ENCODE data around the gene ROBO1.
"Not testable (repeated sequence)": the region's sequence is repeated elsewhere in the genome, so short reads cannot be mapped to it uniquely, and the experiment has no call there.

ROBO1 gene

GRCh38 chr3:79551997-79552396 lies 215.8 kb downstream of the ROBO1 start:
- DNase-seq (ENCODE audit: low read depth) = no peak

GRCh38 chr3:79551321-79551892 lies 216.4 kb downstream of the ROBO1 start:
- DNase-seq (ENCODE audit: low read depth) = no peak

- no peak for DNase-seq (ENCODE audit: low read depth)
These were observed 224.4 kb downstream of the ROBO1 start for GRCh38 chr3:79543218-79543982.

DNA sequence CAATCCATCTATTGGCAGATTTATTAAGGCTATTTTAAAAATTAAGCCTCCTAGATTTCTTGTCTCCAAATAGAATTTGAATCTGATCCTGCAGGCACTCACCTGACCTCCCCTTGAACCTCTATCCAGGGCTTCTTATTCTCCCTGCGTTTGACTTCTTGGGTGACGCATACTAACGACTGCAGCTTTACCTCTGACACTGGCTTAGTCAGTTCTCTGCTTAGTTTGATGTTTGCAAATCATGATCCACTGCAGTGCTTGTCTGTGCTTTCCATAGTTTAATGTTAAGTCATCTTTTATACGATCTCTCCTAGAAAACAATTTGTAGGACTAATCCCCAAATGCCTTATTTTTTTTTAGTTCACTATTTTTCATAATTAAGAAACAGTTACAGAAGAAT lies 233.1 kb downstream of the ROBO1 start:
- DNase-seq (ENCODE audit: low read depth) = no peak

- no peak for DNase-seq (ENCODE audit: low read depth)
These were observed 236.1 kb downstream of the ROBO1 start for GRCh38 chr3:79531566-79532295.

- DNase-seq (ENCODE audit: low read depth) = no peak
These were observed 246.5 kb downstream of the ROBO1 start for GRCh38 chr3:79521221-79521848.

GRCh38 chr3:79517766-79518413 lies 249.9 kb downstream of the ROBO1 start:
- DNase-seq (ENCODE audit: low read depth) = no peak

DNA sequence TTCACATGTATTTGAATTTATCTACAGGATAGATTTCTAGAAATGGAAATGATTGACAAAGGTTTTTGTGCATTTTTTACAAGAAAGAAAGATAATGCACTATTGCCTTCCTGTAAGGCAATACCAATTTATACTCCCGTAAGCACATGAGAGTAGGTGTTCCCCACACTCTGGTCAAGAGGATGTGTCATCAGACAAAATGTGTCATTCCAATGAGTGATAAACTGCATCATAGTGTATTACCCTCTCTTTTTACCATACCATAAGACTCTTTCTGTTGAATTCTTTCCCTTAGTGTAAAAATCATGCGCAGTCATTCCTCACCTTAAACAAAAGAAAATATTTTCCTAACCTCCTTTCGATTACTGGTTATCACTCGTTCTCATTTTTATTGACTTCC lies 251.0 kb downstream of the ROBO1 start:
- no peak for DNase-seq (ENCODE audit: low read depth)

DNA sequence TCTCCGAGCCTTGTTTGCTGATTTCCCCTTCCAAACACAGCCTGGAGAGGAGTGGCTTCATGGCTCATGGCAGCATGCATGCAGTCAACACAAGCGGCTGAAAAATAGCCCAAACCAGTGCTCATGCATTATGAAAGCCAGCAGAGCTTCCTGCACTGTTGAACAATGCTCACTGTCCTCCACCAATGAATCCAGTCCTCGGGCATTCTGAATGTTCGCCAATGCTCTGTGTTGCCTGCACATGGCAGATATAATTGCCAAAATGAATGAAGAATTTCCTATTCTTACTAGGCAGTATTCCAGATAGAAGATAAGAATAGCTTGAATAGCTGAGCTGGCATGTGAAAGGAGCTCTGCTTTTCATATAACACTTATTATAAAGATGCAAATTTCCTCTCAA lies 252.7 kb downstream of the ROBO1 start:
- no peak for DNase-seq (ENCODE audit: low read depth)

DNA sequence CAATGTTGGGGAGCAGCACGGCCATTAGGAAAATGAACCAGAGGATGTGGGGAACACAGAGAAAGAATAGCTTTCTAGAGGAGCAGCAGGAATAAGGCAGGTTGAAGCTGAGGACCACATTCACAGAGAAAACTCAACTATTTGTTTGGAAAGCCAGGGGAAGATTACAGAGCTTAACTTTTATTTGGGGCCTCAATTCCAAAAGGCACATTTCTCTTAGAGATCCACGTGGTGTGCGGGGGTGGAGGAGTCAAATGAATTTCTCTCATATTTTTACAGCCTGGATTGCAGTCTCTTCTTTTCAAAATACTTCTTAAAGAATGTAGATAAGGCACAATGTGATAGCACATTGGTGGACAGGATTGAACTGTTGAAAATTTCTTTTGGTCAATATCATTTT lies 253.7 kb downstream of the ROBO1 start:
- DNase-seq (ENCODE audit: low read depth) = no peak

DNA sequence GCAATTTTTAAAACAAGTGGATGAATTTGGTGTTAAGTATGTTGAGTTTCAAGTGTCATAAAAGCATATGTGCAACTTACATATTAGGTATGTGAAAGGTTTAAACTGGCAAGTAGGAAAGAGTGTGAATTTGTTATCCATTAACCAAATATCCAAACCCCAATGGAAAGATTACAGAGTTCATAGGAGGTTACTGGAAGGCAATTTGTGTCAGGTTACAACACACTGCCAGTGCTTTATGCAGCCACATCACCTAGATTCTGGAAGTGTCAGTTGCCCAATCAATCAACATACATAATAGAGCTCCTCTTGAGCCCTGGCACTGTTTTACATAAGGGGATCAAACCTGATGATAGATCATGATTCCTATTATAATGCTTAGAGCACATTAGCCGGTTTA lies 261.0 kb downstream of the ROBO1 start:
- DNase-seq (ENCODE audit: low read depth) = no peak

DNA sequence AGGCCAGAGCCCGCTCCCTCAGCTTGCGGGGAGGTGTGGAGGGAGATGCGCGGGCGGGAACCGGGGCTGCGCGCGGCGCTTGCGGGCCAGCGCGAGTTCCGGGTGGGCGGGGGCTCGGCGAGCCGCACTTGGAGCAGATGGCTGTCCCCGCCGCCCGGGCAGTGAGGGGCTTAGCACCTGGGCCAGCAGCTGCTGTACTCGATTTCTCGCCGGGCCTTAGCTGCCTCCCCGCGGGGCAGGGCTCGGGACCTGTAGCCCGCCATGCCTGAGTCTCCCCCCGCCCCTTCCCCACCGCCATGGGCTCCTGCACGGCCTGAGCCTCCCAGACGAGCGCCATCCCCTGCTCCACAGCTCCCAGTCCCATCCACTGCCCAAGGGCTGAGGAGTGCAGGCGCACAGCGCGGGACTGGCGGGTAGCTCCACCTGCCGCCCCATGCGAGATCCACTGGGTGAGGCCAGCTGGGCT lies 265.5 kb downstream of the ROBO1 start:
- DNase-seq (ENCODE audit: low read depth) = not testable (repeated sequence)

- DNase-seq (ENCODE audit: low read depth) = no peak
These were observed 270.2 kb downstream of the ROBO1 start for GRCh38 chr3:79497447-79498111.

GRCh38 chr3:79491029-79491641 lies 276.7 kb downstream of the ROBO1 start:
- no peak for DNase-seq (ENCODE audit: low read depth)

GRCh38 chr3:79490165-79491028 lies 277.4 kb downstream of the ROBO1 start:
- no peak for DNase-seq (ENCODE audit: low read depth)

- no peak for DNase-seq (ENCODE audit: low read depth)
These were observed 279.4 kb downstream of the ROBO1 start for GRCh38 chr3:79488407-79488806.

DNA sequence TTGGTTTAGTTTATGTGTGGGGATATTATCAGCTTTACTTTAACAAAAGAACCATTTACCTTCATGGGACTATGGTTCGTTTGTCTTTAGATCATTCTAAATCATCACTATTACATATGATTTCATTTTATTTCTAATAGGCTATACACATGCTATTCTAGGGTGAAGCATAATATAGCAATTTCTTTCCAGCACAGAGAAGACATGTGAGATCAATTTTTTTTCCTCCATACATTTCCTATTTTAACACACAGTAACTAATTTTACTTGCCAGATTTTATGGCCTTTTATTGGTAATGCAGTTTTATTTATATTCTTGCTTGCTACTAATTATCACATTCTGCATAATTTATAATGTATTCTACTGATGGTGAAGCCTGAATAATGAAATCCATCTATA lies 287.1 kb downstream of the ROBO1 start:
- DNase-seq (ENCODE audit: low read depth) = no peak

- no peak for DNase-seq (ENCODE audit: low read depth)
These were observed 289.2 kb downstream of the ROBO1 start for GRCh38 chr3:79478620-79479019.

- DNase-seq (ENCODE audit: low read depth) = no peak
These were observed 290.6 kb downstream of the ROBO1 start for GRCh38 chr3:79477242-79477641.

DNA sequence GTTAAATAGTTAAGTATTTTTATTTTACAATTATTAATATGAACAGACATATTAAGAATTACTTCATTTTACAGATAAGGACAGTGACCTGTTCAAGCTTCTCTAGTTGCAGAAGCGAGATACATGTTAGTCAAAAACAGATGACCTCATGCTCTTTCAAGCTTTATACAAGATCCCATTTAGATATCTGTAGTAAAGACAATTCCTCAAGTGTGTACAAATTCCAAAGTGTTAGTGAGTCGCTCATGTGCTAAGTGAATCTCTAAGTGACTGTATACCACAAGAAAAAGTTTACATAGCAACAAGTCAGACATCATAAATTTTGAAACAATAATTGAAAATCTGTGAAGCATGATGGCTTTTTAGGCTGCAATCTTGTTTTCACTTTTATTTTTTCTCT lies 293.8 kb downstream of the ROBO1 start:
- no peak for DNase-seq (ENCODE audit: low read depth)
